HG02678 (cell line): ENCODE data around the gene RIMS3.
A peak's percentile ranks its signal among the peaks of the same experiment; 100 is the strongest.

ENCODE experiments used
- ATAC-seq: cut with Tn5 transposase; IDR thresholded peaks from one replicate; pipeline ENCODE4 v1.9.1; 2021; ENCODE audit warnings: mild to moderate bottlenecking, moderate library complexity; ENCODE audit not compliant: unreplicated experiment

RIMS3 gene

DNA sequence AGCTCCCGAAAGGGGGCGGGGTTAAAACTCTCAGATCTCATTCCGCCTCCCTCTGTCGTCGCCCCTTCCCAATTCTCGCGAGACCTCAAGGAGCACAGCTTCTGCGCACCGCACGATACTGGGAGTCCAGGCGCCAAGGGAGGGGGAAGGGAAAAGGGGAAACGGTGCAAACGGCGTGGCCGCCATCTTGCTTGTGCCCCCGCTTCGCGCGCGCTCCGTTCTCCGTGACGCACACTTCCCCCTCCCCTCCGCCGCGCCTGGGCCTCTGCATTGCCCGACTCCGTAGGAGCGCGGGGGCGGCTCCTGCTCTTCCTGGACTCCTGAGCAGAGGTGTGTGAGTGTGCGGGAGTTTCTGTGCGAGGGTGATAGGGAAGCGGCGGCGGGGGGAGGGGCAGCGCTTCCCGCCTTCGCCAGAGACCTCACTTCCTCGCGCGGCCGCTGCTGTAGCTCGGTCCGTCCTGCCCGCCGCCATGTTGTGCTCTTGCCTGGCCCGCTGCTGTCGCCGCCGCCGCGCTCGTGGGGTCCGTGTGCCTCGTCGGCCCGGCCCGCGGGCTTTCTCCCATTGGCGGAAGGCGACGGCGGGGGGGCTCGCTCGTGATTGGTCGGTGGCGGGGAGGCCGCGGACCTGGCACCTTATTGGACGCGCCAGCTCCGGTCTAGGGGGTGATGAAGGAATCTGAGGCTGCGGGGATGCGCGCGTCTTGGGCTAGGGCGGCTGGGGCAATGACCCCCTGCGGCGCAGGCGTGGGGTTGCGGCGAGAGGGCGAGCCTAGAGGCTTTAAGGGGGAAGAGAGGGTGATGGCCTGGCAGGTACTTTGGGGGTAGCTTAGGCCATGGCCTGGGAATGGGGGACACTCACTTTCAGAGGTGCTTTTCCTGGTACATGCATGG is 26.3 kb upstream of the RIMS3 start, which contains the start of gene NFYC:
Gene NFYC, plus strand, starts transcription at position 167 of the 891 bp plus-strand sequence. CDS start 47,140 bp downstream, outside the sequence.
- peak; percentile 80 for ATAC-seq

DNA sequence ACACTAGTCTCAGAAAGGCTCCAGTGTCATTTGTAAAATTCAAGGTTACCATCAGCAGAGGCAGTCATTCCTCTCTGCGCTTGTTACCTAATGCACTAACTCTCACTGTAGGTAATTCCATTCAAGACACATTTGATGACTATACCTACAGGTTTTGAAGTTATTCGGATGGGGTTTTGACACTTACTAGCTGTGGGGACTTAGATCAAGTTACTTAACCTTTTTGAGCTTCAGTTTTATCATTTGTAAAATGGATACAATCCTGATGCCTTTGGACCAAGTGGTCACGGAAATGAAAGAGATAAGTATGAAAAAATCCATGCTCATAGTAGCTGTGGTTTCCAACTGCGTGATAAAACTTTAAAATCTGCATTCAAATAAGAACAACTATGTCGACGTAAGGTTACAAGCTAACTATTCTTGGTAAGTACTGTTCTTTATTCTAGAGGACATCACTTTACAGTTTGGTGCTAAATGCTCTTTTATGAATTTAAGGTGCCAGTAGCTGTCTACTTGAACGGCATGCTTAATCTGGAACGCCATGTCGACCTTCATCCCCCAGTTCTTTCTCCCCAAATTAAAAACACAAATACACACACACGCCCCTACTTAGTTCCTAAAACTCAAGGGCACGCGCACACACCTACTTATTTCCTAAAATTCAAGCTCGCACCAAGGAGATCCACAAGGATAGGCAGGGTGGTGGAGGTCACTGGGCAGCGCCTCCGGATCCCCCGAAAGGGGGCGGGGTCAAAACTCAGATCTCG is 25.5 kb upstream of the RIMS3 start:
- no peak for ATAC-seq

DNA sequence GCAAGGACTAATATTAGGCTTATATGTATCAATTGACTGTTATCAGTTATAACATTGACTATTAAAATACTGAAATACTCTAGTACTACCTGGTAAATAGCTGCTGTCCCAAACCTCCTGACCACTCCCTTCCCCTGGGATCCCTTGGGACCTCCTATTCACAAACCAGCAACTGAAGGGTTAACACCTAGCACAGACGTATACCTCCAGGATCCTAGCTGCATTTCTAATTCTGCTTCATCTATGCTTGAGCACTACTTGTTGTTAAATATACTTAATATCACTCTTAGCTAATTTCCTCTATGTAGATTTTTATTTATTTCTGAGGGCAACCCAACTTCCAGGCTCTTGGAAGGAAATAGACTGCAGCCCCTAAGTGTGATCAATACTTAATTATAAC is 24.3 kb upstream of the RIMS3 start:
- no peak for ATAC-seq

DNA sequence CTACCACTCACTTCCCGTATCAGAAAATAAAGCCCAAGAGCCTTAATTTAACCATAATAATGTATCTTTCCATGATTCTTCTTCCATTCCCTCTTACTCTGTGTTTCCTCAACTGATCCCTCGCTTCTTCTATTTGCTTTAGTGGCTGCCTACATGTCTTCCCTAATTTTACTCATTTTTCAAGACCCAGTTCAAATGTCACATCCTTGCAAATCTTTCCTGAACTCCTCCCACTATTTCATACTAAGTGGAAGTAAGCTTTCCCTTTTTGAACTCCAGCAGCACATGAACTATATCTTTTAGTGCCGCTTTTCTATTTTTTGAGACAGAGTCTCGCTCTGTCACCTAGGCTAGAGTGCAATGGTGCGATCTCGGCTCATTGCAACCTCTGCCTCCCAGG is 22.2 kb upstream of the RIMS3 start:
- ATAC-seq, result no peak

DNA sequence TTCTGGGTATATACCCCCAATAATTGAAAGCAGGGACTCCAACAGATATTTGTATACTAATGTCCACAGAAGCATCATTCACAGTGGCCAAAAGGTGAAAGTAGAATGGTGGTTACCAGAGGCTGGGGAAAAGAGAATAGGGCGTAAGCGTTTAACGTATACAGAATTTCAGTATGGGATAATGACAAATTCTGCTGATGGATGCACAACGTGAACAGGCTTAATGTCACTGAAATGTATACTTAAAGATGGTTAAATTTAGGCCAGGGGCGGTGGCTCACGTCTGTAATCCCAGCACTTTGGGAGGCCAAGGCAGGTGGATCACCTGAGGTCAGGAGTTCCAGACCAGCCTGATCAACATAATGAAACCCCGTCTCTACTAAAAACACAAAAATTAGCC is 21.6 kb upstream of the RIMS3 start:
- no peak for ATAC-seq

DNA sequence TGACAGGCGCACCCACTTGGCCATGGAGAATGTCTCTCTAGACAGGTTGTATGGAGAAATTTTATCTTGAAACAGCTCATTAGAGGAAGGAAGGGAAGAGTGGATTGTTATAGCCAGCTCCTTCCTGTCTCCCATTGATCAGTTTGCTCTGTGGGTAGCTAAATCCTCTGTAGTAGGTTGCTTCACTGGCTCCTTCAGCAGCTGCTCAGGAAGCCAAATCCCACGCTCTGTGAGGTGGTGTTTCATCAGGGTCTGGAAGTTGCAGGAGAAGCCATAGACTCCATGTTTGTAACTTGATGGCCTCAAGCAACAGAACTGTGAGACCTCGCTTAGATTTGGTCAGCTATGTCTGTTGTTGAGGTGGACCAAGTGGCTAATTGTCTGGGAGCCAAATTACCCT is 19.2 kb upstream of the RIMS3 start:
- no peak for ATAC-seq

DNA sequence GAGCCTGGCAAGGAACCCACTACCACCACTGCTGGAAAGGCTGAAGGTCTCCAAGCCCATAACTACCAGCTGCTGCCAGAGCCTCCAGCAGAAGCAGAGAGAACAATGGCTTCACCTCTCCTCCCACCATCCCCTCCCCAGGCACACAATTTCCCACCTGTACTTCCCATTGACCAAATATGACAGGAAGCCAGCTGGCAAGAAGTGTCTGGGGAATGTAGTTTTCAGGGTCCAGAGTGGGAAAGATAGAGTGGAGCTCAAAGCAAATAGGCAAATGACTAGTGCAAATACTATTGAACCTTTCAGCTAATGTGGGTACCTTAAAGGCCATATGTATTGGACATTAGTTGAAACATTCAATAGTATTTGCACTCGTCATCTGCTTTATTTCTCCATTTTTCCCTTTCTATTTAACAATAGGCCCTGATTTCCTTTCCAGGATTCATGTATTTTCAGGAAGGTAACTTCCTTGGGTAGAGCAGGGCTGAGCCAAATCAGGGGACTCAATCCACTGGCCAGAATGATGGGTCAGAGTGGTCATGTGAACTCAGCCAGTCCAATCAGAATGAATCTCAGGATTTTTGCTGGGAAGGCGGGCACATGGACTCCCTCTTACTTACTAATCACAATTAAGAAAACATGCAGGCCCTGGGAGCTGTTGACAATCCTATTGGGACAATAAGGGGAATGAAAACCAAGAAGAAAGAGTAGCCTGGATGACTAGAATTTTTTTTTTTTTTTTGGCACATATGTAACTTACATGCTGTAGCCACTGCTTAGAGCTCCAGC is 13.9 kb upstream of the RIMS3 start:
- ATAC-seq, result no peak

DNA sequence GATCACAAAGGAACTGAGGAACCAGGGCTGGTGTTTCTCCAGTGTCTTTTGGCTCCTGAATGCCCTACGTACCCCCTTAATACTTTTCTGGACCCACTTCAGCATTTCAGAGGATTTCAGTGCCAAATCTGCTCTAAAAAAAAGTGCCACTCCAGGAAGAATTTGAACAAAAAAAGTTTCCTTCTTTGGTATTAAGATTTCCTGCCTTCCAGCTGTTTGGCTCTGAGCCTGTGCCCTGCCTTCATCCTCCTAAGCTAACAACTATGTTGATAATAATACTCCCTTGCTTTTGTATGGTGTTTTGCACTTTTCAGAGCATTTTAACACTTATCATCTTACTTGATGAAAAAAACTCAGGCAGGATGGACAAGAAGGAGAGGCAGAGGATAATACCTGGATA is 11.0 kb upstream of the RIMS3 start:
- ATAC-seq, result no peak

DNA sequence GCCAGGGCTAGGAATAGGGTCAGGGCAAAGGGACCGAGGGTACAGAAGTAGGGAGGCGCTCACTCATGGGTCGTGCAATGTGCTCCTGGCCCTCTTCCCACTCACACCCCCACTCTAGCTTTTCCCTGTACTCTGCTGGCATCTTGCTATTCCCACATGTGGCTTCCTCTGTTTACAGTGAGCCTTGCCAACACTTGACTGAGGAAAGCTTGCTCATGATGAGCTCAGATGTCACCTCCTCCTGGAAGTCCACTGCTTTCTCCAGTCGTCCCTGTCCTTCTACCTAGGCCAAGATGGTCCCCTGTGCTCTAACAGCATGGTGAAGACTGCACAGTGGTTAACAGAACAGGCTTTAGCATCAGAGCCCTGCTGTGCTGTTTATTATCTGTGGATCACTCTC is 8.0 kb upstream of the RIMS3 start:
- ATAC-seq, result no peak

DNA sequence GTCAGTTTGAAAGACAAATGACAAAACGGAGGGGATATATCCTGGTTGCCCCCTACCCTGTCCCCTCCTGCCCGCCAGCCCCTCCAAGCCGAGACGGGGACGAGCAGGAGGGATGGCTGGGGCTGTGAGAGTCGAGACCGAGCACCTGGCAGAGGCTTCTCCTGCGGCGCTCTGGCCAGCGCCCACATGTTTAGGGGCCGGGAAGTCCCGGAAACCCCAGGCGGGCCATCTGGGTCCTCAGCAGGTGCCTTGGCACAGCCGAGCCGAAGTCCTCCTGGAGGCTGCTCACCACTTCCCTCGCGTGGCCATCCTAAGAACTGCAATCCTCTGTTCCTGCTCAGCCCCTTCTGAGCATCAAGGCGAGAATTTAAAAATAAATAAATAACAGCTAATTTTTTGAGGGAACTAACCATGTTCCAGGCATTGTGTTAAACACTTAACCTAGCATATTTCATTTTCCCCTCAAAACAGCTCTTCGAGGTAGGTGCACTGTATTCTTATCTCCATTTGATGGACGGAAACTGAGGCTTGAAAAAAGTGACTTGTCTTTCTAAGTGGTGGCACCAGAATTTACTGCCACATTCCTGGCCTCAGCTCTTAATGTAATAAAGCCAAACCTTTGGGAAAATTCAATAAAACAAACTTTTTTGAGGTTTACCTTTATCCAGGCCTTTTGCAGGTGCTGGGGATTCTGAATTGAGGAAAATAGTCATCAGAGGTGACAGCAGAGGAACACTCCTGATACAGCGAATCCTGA is 3.5 kb upstream of the RIMS3 start:
- peak; percentile 69 for ATAC-seq

DNA sequence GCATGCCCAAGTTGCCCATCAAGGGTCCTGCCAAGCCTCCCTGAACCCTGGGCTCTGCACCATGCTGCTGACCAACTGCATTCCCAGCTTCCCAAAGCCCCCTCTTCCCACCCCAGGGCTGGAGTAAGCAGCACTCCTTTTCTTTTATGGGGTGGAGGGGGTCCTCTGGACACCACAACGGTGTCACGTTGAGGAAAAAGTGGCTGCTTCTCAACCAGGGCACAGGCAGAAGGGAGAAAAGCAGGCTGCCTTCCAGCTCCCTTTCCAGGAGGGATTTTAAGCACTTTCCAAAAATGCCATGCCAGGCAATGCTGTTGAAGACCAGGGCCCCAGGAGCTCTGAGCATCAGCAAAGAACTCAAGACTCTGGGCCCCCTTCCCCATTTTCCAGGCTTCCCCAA is 691 bp downstream of the RIMS3 start:
- ATAC-seq, result no peak

DNA sequence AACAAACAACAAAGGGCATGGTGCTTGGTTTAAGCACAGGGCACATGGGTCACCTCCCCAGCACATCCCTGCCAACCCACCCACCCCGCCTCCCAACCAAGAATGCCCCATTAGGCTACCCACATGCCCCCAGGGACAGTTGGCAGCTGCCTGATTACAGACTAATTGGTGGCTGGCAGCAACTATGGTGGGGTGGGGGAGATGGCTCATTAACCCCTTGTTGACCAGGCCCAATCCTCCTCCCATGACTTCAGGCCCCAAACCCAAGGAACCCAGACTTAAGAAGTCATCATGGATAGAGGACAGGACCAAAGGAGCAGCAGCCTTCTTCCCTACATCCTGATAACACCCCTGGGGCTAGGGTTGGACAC is 1.3 kb downstream of the RIMS3 start:
- ATAC-seq, result no peak

DNA sequence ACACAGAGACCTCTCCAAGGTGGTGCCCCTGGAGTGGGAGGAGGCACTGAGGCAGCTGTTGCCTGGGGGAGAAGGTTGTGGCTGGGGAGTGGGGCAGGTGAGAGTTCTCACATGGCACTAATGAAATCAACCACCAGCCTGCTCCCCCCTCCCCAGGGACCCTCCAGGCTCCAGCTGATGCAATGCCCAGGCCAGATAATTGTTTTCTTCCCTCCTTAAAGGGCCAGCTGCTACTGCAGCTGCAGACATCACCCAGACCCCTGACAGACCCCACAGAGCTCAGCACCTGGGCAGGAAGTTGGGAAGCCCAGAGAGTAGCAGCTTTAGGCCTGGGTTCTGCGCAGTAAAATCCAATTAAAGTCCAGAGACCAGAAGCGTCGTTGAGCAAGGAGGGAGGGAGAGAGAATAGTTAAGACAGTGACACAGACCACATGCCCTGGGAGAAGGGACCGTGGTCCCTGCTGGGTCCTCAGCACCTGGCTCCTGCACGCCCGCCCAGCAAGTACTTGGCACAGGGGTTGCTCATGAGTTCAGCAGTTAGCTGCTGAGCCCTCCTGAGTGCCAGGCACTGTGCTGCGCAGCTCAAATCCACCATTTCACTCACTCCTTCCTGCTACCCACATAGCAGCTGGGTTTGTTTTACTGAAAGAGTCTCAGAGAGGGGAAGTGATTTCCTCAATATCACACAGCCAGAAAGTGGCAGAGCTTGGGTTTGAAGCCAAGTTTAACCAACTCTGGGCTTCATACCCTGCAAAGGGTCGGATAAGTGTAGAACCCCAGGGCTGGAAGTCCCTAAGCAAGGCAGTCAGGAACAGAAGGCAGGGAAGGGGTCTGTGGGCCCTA is 1.9 kb downstream of the RIMS3 start:
- no peak for ATAC-seq

DNA sequence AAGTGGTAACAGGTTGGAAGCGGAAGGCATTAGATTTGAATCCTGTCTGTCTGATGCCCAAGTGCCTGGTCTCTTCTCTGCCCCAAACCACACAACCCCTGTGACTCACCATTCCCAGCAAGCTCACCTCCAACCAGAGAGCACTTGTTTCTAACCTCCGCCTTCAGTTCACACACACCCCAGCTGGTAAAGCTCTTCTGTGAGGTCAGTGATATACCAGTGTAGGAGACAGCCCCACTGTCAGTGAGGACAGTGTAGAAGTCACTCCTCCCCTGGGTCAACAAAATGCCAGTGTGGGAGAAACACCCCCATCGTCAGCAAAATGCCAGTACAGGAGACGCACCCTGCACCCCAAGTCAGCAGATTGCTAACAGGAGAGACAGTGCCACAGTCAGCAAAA is 2.6 kb downstream of the RIMS3 start:
- no peak for ATAC-seq

DNA sequence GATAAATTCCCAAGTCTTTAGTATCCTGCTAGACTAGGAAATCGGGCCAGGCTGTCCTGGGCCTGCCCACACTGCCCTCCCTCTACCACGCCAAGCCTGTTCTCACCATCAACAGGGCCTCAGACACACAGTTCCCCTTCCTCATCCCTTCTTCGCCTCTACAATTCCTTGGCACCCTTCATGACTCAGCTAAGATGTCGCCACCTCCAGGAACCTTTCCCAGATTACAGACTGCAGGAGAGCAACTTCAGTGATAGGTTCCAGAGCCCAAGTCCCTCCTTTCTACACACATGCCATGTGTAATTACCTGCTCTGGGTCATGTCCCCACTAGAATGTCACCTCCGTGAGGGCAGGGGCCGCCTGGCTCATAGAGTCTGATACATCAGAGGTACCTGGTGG is 3.3 kb downstream of the RIMS3 start:
- ATAC-seq, result no peak

DNA sequence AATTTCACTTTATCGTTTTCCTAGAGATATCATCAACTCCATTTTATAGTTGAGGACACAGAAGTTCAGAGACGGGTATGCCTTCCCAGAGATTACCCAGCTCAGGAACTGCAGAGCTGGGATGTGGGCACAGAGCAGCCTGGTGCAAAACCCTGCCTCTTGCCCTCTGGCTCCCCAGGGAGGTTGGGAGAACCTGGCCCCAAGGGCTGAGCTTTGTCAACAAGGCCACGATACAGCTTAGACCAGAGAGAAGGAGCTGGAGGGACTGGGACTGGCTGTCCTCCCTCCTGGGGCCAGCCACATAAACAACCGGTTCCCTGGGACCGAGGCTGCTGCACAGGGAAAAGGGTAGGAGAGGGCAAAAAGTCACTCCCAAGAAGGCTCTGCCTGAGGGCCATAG is 3.8 kb downstream of the RIMS3 start:
- no peak for ATAC-seq

DNA sequence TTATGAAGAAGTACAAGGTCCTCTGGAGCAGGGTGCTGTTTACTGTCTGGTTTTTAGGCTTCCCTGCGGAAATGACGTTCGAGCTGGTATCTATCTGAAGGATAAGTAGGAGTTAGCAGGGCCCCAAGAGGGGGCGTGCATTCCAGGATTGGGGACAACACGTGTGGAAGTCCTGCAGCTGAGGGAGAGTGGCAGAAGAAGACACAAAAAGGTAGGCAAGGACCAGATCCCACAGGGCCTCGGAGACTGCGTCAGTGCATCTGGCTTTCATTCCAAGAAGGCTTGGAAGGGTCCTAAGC is 5.9 kb downstream of the RIMS3 start:
- no peak for ATAC-seq

DNA sequence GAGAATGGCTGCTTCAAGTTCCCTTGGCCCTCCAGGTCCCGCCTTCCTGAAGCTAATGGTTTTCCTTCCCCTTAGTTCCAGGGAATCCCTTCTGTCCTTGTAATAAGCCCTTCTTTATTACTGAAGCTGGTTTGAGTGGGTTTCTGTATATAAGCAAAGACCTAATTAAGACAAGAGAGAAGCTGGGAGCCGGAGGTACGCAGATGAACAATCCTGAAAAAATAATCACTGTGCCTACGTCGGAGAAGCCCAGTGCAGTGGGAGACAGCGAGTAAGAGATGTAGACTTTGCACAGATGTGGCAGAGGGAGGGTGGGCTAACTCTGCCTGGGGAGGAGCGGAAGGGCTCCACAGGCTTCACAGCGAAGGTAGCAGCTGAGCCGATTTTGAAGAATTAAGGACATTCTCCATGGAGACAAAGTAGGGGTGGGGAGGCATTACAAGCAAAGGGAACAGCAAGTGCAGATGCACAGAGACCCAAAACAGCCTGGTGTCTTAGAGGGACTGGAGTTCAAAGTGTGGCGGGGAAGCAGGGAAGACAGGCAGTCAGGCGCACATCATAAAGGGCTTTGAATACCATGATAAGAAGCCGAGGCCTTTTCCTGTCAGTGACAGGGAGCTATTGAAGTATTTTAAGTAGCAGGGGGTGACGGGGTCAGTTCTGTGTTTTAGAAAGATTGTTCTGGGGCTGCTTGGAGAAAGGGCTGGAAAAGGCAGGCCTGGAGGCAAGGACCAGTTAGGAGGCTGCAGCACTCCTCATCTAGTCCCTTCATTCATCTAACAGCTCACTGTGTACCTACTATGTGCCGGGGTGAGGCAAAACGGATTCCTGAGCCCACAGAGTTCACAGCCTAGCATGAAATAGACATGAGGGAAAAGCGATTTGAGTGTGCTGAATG is 6.5 kb downstream of the RIMS3 start:
- no peak for ATAC-seq

DNA sequence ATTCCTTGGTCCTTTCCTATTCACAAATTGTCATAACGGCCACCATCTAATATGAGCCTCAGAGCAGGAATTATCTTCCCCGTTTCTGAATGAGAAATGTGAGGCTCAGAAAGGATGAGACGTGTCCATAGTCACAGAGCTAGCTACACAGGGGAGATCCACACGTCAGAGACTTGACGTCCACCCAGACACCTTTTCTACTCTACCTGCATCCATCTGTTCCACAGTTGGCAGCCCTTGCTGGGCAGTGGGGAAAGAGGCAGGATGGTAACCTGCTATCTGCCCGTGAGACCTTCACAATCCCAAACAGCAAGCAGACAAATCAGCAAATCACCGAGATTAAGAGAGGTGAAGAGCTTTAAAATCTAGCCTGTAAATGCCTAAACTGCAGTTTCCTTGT is 8.4 kb downstream of the RIMS3 start:
- ATAC-seq, result no peak
